Measurements from ENCODE around the gene RPSA. TPM values are rescaled to one million over a fixed set of nuclear protein-coding genes. Genes with fewer than 3 reads are reported as not detected.

RPSA gene
- total RNA-seq, 1 experiment from 2014 or later, result 2,486 TPM

GRCh38 chr3:39432342-39432741, 25.8 kb downstream of the RPSA start:
- Histone ChIP-seq H2AFZ (ENCODE audit: low read depth, low read length, poor library complexity, severe bottlenecking) (no peak overlapping the region), H3K27me3 (ENCODE audit: insufficient read depth, low read length) (no peaks in the 10 kb centered on the region), H3K36me3 (ENCODE audit: control insufficient read depth in 1 of 2, insufficient read depth in 2 of 2, low read length in 2 of 2) (no peaks in the 10 kb centered on the region), H3K4me2 (ENCODE audit: low read length) (peak overlapping the region; percentile 10; the same call in 1 of the 2 replicates), H3K9me2 (ENCODE audit: insufficient read depth) (no peaks in the 10 kb centered on the region), H3K79me2 (ENCODE audit: insufficient read depth, low read length) (no peaks in the 10 kb centered on the region), H3K9ac (ENCODE audit: low read length) (no peak overlapping the region), H3K4me3 (replicated peaks in 1 of 2; ENCODE audit: low read depth in 1 of 2, low read length in 2 of 2) (no peak overlapping the region), H3K9me3 (ENCODE audit: control insufficient read depth in 1 of 2, insufficient read depth in 1 of 2, low read depth in 1 of 2, low read length in 2 of 2) (no peaks in the 10 kb centered on the region), H3K27ac (ENCODE audit: low read depth, low read length) (no peak overlapping the region), H4K20me1 (ENCODE audit: insufficient read depth) (no peaks in the 10 kb centered on the region), H3K4me1 (ENCODE audit: control insufficient read depth in 1 of 2, insufficient read depth in 2 of 2, low read length in 2 of 2) (peaks cover 0 to 19% of the 10 kb centered on the region in 2 experiments; a peak in 1 of 4 replicates)
- BruUV-seq (replicated peaks), result no TSS peak
- TF ChIP-seq CTCF (IDR thresholded peaks at IDR 0.05 in 2 of 3, conservative IDR thresholded peaks at IDR 0.05 in 1 of 3; ENCODE audit: borderline replicate concordance in 1 of 3, insufficient read depth in 1 of 3, low read depth in 2 of 3, low read length in 2 of 3) (no peak), CBX3 (IDR thresholded peaks at IDR 0.05; ENCODE audit: low read depth) (no peak), RAD21 (IDR thresholded peaks at IDR 0.05; ENCODE audit: low read depth) (no peak), SP1 (IDR thresholded peaks at IDR 0.05; ENCODE audit: low read depth) (no peak), YY1 (IDR thresholded peaks at IDR 0.05; ENCODE audit: extremely low read depth, insufficient replicate concordance, low read depth, low read length) (no peak), ATF3 (IDR thresholded peaks at IDR 0.05) (no peak), MAX (IDR thresholded peaks at IDR 0.05) (no peak), EGR1 (IDR thresholded peaks at IDR 0.05; ENCODE audit: low read depth) (no peak), SIN3A (IDR thresholded peaks at IDR 0.05; ENCODE audit: low read depth) (no peak), EZH2 (IDR thresholded peaks at IDR 0.05) (no peak), POLR2A (IDR thresholded peaks at IDR 0.05; ENCODE audit: borderline replicate concordance, extremely low read depth, insufficient read depth, insufficient read length) (no peak), ZNF274 (IDR thresholded peaks at IDR 0.05; ENCODE audit: low read depth, low read length) (no peak)
- ATAC-seq (peak; percentile 45; the same call in 1 of the 2 replicates), DNase-seq (ENCODE audit: low read depth, low spot score) (no peak)
- POLR2A ChIA-PET, result no interaction called here
- RAD21 ChIA-PET (ENCODE audit: low non-redundant PET in 1 of 2, low total read pairs in 2 of 2, uncharacterized antibody in 2 of 2, unreplicated experiment in 2 of 2), result no interaction called here
- intact Hi-C loops (cut with micrococcal nuclease), result no loop called here
- CTCF ChIA-PET, result interaction anchor here (1.3 kb wide), 2 partner anchors 15 to 66 kb away, joined by 3 to 4 read pairs; no protein-coding TSS in a partner anchor
